ENCODE data around the gene USH2A. TPM values are rescaled to one million over a fixed set of nuclear protein-coding genes. Genes with fewer than 3 reads are reported as not detected.

The USH2A gene
- total and polyA plus RNA-seq, 2 experiments from 2014 or later, result under 0.01 to 0.01 TPM

GRCh38 chr1:215878128-215878527 is 545.1 kb downstream of the USH2A start:
- Histone ChIP-seq H4K20me1 (ENCODE audit: insufficient read depth) (no peaks in the 10 kb centered on the region), H2AFZ (no peak overlapping the region), H3K36me3 (ENCODE audit: low read depth) (no peaks in the 10 kb centered on the region), H3K27ac (no peak overlapping the region), H3K9me2 (ENCODE audit: insufficient read depth) (no peaks in the 10 kb centered on the region; the same call in 1 of the 2 replicates), H3K79me2 (ENCODE audit: insufficient read depth) (no peaks in the 10 kb centered on the region), H3K4me1 (ENCODE audit: insufficient read depth) (no peaks in the 10 kb centered on the region), H3K4me2 (ENCODE audit: unreplicated experiment) (no peak overlapping the region), H3K27me3 (replicated peaks; ENCODE audit: insufficient read depth) (0 out of 2 replicates have a peak, but pooled peaks cover 3% of the 10 kb centered on the region), H3K9me3 (ENCODE audit: low read depth) (no peaks in the 10 kb centered on the region), H3K9ac (no peak overlapping the region), H3F3A (ENCODE audit: insufficient read depth) (no peaks in the 10 kb centered on the region), H3K4me3 (no peak overlapping the region)
- no peak for TF ChIP-seq EZH2 (IDR thresholded peaks at IDR 0.05; ENCODE audit: insufficient read depth, poor library complexity, severe bottlenecking)
- no peak for TF ChIP-seq EZH2phosphoT487 (IDR thresholded peaks at IDR 0.05; ENCODE audit: insufficient read depth, low read depth)
- 35 to 39% methylated on average over 5 of the region's 5 CpGs for WGBS, 2 experiments (ENCODE audit: low coverage in 1 of 2, low lambda C conversion rate in 2 of 2, missing lambda C conversion rate in 2 of 2)
- DNase-seq, result peak; percentile 50
- in situ Hi-C loops (cut with MboI), result no loop called here

GRCh38 chr1:215877452-215877951 is 545.7 kb downstream of the USH2A start:
- WGBS, 2 experiments (ENCODE audit: low coverage in 1 of 2, low lambda C conversion rate in 2 of 2, missing lambda C conversion rate in 2 of 2), result 24 to 28% methylated on average over 5 of the region's 5 CpGs
- H3K79me2 ChIP-seq (ENCODE audit: insufficient read depth), result no peaks in the 10 kb centered on the region
- 0 out of 2 replicates have a peak, but pooled peaks cover 3% of the 10 kb centered on the region for H3K27me3 ChIP-seq (replicated peaks; ENCODE audit: insufficient read depth)

GRCh38 chr1:215875712-215876111 is 547.5 kb downstream of the USH2A start:
- Histone ChIP-seq H3K9me2 (ENCODE audit: insufficient read depth) (no peaks in the 10 kb centered on the region; the same call in 1 of the 2 replicates), H3K27ac (no peak overlapping the region), H3K9me3 (ENCODE audit: low read depth) (no peaks in the 10 kb centered on the region), H4K20me1 (ENCODE audit: insufficient read depth) (no peaks in the 10 kb centered on the region), H3F3A (ENCODE audit: insufficient read depth) (no peaks in the 10 kb centered on the region), H3K27me3 (replicated peaks; ENCODE audit: insufficient read depth) (0 out of 2 replicates have a peak, but pooled peaks cover 3% of the 10 kb centered on the region), H3K36me3 (ENCODE audit: low read depth) (no peaks in the 10 kb centered on the region), H3K4me2 (ENCODE audit: unreplicated experiment) (no peak overlapping the region), H3K4me1 (ENCODE audit: insufficient read depth) (no peaks in the 10 kb centered on the region), H2AFZ (no peak overlapping the region), H3K9ac (no peak overlapping the region), H3K4me3 (no peak overlapping the region), H3K79me2 (ENCODE audit: insufficient read depth) (no peaks in the 10 kb centered on the region)
- 13 to 14% methylated on average over 1 of the region's 1 CpG for WGBS, 2 experiments (ENCODE audit: low coverage in 1 of 2, low lambda C conversion rate in 2 of 2, missing lambda C conversion rate in 2 of 2)
- no peak for TF ChIP-seq EZH2 (IDR thresholded peaks at IDR 0.05; ENCODE audit: insufficient read depth, poor library complexity, severe bottlenecking)
- no peak for TF ChIP-seq EZH2phosphoT487 (IDR thresholded peaks at IDR 0.05; ENCODE audit: insufficient read depth, low read depth)
- in situ Hi-C loops (cut with MboI), result no loop called here
- DNase-seq, result no peak

More at GRCh38 chr1:215877452-215877951, 545.7 kb downstream of the USH2A start:
- H3K4me2 ChIP-seq (ENCODE audit: unreplicated experiment), result no peak overlapping the region
- H3K4me1 ChIP-seq (ENCODE audit: insufficient read depth), result no peaks in the 10 kb centered on the region
- H3K9ac ChIP-seq, result no peak overlapping the region
- in situ Hi-C loops (cut with MboI), result no loop called here
- no peak overlapping the region for H3K4me3 ChIP-seq
- H2AFZ ChIP-seq, result no peak overlapping the region
- no peaks in the 10 kb centered on the region for H3K36me3 ChIP-seq (ENCODE audit: low read depth)
- H4K20me1 ChIP-seq (ENCODE audit: insufficient read depth), result no peaks in the 10 kb centered on the region
- H3K9me2 ChIP-seq (ENCODE audit: insufficient read depth), result no peaks in the 10 kb centered on the region; the same call in 1 of the 2 replicates
- no peaks in the 10 kb centered on the region for H3K9me3 ChIP-seq (ENCODE audit: low read depth)
- TF ChIP-seq EZH2phosphoT487 (IDR thresholded peaks at IDR 0.05; ENCODE audit: insufficient read depth, low read depth) (no peak), EZH2 (IDR thresholded peaks at IDR 0.05; ENCODE audit: insufficient read depth, poor library complexity, severe bottlenecking) (no peak)
- no peaks in the 10 kb centered on the region for H3F3A ChIP-seq (ENCODE audit: insufficient read depth)
- DNase-seq, result no peak
- H3K27ac ChIP-seq, result no peak overlapping the region

GRCh38 chr1:215875236-215875635 is 548.0 kb downstream of the USH2A start:
- DNase-seq, result no peak
- H3K9me3 ChIP-seq (ENCODE audit: low read depth), result no peaks in the 10 kb centered on the region
- H3K4me2 ChIP-seq (ENCODE audit: unreplicated experiment), result no peak overlapping the region
- H3K4me3 ChIP-seq, result no peak overlapping the region
- WGBS, 2 experiments (ENCODE audit: low coverage in 1 of 2, low lambda C conversion rate in 2 of 2, missing lambda C conversion rate in 2 of 2), result 30 to 43% methylated on average over 3 of the region's 3 CpGs
- no peaks in the 10 kb centered on the region for H3K36me3 ChIP-seq (ENCODE audit: low read depth)
- no peaks in the 10 kb centered on the region; the same call in 1 of the 2 replicates for H3K9me2 ChIP-seq (ENCODE audit: insufficient read depth)
- no peaks in the 10 kb centered on the region for H4K20me1 ChIP-seq (ENCODE audit: insufficient read depth)
- no peak for TF ChIP-seq EZH2 (IDR thresholded peaks at IDR 0.05; ENCODE audit: insufficient read depth, poor library complexity, severe bottlenecking)
- TF ChIP-seq EZH2phosphoT487 (IDR thresholded peaks at IDR 0.05; ENCODE audit: insufficient read depth, low read depth), result no peak
- H3K27ac ChIP-seq, result no peak overlapping the region
- 0 out of 2 replicates have a peak, but pooled peaks cover 1% of the 10 kb centered on the region for H3K27me3 ChIP-seq (replicated peaks; ENCODE audit: insufficient read depth)
- H3K79me2 ChIP-seq (ENCODE audit: insufficient read depth), result no peaks in the 10 kb centered on the region
- H3K9ac ChIP-seq, result no peak overlapping the region
- in situ Hi-C loops (cut with MboI), result no loop called here
- H3F3A ChIP-seq (ENCODE audit: insufficient read depth), result no peaks in the 10 kb centered on the region
- H2AFZ ChIP-seq, result no peak overlapping the region
- H3K4me1 ChIP-seq (ENCODE audit: insufficient read depth), result no peaks in the 10 kb centered on the region

Measured in GM23248 (cell line).